G401 (cell line): ENCODE data around the gene C12orf60. TPM values are rescaled to one million over a fixed set of nuclear protein-coding genes. Genes with fewer than 3 reads are reported as not detected.

Experiments
- DNase-seq: peaks from one replicate; pipeline ENCODE4 v3.0.0-alpha.2; 2015; ENCODE audit warnings: low spot score
- in situ Hi-C: cut with HindIII; loops from 2 replicates; pipeline ENCODE4 v1.10.0; 2016; ENCODE audit warnings: low sequenced_read_pairs, mixed read lengths
- total RNA-seq: library from RNA; depleted of rRNA; stranded (reverse); fragments of >200 nt; shearing (Covaris generic); gene quantifications from 2 replicates; pipeline ENCODE4 v1.2.3, GENCODE V29; 2014; rRNA removed

The C12orf60 gene
- total RNA-seq, 1 experiment from 2014 or later: 2.6 TPM

DNA sequence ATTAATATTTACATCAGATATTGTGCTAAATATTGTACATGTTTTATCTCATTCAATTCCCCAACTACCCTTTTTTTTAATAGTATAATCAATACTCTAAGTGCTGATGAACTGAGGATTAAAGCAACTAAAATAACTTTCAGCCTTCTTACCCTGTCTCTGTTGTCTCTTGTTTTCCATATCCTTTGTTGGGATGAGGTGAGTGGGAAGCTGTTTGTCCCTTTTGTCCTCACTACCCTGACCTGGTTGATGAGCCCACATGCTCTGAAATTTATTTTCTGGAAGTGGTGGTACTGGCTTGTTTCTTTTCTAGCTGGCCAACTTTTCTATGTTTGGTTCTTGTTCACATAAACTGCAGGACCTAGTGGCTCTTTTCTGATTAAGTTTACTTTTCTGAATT is 49.4 kb downstream of the C12orf60 start:
- no peak for DNase-seq
- in situ Hi-C loops: no loop called here

DNA sequence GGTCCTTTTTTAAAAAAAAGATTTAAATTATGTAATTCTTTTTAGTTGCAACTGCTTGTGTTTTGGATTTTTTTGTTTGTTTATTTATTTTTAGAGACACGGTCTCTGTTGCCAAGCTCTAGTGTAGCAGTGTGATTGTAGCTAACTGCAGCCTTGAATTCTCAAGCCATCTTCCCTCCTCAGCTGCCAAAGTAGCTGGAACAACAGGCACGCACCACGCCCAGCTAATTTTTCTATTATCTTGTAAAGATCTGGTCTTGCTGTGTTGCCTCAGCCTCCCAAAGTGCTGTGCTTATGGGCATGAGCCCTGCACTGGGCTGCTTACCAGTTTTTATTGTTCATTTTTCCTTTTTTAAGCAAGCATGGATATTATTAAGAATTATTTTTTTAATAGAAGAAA is 50.5 kb downstream of the C12orf60 start:
- no peak for DNase-seq
- in situ Hi-C loops: no loop called here

DNA sequence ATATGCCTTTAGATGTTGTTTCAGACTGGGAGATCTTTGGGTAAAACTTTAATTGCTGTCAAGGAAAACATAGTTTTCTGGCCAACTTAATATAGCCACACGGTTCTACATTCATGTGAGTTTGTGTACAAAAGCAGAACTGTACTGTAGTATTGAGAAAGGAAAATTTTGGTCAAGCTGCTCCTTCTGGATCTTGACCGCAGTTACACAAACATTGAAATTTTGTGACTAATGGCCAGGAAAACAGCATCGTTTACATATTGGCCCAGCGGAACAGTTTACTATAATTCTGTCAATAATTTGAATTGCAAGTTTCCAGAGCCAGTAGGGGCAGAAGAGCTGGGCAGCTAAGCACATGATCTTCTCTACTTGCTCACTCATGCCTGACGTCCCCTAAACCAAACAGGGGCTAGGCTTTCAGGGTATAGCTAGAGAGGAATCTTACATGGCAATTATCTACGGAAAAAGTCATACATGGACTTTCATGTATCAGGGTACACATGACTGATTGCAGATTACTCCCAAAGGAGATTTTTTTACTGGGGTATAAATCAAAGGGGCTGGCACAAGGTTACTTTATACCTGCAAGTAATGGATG is 51.2 kb downstream of the C12orf60 start:
- in situ Hi-C loops: no loop called here
- no peak for DNase-seq

DNA sequence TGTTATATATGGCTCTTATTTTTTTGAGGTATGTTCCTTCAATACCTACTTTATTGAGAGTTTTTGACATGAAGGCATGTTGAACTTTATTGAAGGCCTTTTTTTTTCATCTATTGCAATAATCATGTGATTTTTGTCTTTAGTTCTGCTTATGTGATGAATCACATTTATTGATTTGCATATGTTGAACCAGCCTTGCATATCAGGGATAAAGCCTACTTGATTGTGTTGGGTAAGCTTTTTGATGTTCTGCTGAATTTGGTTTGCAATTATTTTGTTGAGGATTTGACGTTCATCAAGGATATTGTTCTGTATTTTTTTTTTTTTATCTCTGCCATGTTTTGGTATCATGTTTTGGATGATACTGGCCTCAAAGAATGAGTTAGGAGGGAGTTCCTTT is 55.0 kb downstream of the C12orf60 start:
- in situ Hi-C loops: no loop called here
- DNase-seq: no peak

DNA sequence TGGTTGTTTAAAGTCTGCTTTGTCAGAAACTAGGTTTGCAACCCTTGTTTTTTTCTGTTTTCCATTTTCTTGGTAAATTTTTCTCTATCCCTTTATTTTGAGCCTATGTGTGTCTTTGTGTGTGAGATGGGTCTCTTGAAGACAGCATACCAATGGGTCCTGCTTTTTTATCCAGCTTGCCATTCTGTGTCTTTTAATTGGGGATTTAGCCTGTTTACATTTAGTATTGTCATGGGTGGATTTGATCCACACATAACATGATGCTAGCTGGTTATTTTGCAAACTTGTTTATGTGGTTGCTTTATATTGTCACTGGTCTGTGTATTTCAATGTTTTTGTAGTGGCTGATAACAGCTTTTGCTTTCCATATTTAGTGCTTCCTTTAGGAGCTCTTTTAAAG is 57.0 kb downstream of the C12orf60 start:
- DNase-seq: no peak
- in situ Hi-C loops: no loop called here

DNA sequence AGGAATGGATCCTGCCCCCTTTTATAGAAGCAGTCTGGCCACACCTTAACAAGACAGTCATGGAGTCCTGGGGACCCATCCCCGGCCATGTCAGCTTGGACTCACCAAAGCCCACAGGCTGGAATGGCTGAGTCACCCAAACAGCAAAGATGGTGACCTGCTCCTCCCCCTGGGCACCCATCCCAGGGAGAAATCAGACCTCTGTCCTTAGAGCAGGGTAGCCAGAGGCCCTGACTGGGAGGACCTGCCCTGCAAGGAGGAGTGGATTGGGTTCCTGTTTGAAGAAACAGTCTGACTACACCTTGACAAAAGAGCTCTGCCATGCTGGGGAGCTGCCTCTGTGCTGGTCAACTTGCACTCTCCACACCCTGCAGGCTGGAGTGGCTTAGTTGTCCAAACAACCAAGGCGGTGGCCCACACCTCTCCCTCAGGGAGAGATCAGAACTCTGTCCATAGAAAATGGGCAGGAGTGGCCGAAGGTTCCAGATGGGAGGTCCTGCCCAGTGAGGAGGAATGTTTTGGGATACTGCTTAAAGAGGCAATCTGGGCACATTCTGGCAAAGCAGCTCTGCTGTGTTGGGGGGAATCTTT is 65.5 kb downstream of the C12orf60 start:
- in situ Hi-C loops: no loop called here
- DNase-seq: no peak

DNA sequence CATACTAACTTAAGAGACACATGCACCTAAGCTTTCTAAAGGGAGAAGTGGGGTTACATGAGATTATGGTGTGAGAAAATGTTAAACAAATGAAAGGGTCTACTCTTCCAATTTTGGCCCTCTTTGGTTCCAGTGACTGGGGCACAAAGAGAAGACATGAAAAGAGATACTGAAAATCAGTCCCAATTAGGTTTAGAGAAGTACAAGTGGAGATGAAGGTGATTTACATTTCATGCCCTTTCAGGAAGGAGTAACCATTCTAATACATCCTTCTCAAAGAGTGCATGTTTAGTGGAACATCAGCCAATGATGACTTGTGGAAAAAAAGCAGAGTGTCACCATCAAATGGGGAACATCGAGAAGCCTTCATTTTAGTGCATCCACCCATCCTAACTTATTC is 67.8 kb downstream of the C12orf60 start:
- no peak for DNase-seq
- in situ Hi-C loops: no loop called here

DNA sequence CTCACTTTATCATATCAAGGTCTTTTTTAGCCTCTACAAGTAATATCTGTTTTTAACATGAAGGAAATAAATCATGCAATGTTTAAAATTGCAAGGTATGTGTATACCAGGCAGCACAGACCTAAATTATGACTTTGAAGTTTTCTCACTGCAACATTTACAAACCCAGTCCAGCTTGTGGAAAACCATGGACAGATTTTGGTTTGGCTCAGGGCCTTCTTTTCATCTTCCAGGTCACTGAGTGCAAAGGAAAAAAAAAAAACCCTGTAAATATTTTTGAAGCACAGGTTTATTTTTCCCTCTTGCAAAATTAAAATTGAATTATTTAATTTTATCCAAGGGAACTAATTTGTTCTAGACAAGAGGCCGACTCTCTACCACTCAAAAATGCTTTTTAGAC is 68.4 kb downstream of the C12orf60 start:
- DNase-seq: peak; percentile 85
- in situ Hi-C loops: no loop called here

DNA sequence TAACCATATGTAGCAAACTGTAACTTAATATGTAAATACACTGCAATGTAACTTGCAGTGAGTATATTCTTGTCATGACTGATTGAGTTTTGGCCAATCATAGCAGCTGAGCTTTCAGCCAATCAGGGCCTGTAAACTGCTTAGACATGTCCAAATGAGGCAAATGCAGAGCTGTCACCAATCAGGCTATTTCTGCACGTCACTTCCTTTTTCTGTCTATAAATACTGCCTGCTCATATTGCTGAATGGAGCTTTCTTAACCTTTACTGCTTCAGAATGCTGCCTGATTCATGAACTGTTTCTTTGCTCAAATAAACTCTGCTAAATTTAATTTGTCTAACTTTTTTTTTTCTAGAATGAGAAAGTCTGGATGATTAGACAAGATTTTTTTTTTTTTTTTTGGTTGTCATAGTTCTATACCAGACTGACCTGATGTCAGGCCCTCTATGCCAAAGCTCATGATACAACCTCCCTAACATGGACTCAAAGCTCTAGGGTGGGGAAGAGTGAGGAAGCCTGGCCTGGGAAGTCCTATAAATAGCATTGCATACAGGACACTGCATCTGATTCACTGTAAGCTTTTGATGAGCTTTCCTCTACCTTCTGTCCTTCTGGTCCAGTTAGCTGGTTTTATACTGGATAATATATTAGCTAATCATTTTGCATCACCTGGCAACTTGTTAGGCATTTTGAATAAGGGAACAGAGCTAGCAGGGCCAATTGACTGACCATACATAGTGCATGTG is 70.1 kb downstream of the C12orf60 start:
- peak; percentile 57 for DNase-seq
- in situ Hi-C loops: no loop called here

Other genes starting within 250 kb of the C12orf60 start
- not detected in 2 replicates for gene PLBD1, start 235.8 kb upstream of the C12orf60 start, total RNA-seq
- not detected in 2 replicates for gene GUCY2C, start 107.1 kb upstream of the C12orf60 start, total RNA-seq
- 17.8 and 18.4 TPM in 2 replicates for gene WBP11, start 192 bp upstream of the C12orf60 start, total RNA-seq
- not detected in 2 replicates for gene SMCO3, start 10.5 kb downstream of the C12orf60 start, total RNA-seq
- not detected in 2 replicates for gene ART4, start 39.9 kb downstream of the C12orf60 start, total RNA-seq
- not detected in 2 replicates for gene MGP, start 82.2 kb downstream of the C12orf60 start, total RNA-seq
- not detected in 2 replicates for gene ERP27, start 134.9 kb downstream of the C12orf60 start, total RNA-seq
- gene ARHGDIB, start 157.9 kb downstream of the C12orf60 start, total RNA-seq: not detected in 2 replicates
- gene PDE6H, start 169.4 kb downstream of the C12orf60 start, total RNA-seq: not detected in 2 replicates